Retina (tissue), 1 donor: ENCODE results near the gene TEX11.
"Not testable (repeated sequence)": the region's sequence is repeated elsewhere in the genome, so short reads cannot be mapped to it uniquely, and the experiment has no call there.

Experiments
- DNase-seq: peaks from one replicate; pipeline ENCODE4 v3.0.0-alpha.2; 2016

Gene TEX11

DNA sequence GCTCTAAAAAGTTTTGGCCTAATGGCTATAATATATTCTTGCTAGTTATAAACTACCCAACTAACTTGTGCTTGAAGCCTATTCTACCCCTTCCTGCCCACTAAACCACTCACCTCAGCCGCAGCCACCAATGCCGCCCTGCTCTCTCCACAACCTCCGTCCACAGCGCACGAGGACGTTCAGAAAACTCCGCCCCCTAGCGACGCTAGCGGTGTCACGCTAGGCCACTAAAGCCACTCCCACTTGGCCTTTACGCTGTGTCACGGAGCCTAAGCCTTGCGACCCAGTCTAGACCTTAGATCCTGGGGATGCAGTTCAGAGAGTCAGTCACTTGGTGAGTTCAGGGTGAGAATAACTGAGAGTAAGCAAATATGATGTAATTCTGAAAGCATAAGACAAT, at the start of gene TEX11:
Gene TEX11, minus strand, starts transcription at position 171 of the 400 bp plus-strand sequence. CDS start 922 bp downstream, outside the sequence.
- no peak for DNase-seq

GRCh38 chrX:70954871-70955270, 46.4 kb upstream of the TEX11 start:
- no peak for DNase-seq

- no peak for DNase-seq
These were observed 15.9 kb upstream of the TEX11 start for GRCh38 chrX:70924294-70924911.

DNA sequence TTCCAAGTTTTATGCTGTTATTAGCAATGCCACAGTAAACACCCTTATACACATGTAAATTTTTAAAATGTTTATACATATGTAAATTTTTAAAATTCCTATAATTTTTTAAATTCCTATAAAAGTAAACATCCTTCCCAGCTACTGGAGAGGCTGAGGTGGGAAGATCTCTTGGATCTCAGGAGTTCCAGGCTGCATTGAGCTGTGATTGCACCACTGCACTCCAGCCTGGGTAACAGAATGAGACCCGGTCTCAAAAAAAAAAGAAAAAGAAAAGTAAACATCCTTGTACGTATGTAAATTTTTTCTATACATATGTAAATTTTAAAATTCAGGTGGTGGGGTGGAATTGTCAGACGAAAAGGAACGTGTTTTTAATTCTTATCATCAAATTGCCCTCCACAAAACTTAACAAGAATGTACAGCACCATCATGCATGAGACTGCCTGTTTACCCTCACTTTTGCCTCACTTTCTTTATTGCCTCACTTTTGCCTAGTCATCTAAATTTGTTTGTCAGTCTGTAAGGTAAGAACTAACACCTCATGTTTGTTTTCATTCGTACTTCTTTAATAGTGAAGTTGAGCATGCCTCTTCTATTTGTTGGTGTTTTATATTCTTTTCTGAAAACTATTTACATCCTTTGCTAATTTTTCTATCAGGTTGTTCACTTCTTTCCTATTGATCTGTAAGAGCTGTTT, 14.4 kb upstream of the TEX11 start:
- DNase-seq, result no peak

- no peak for DNase-seq
These were observed 13.3 kb upstream of the TEX11 start for GRCh38 chrX:70921709-70922352.

DNA sequence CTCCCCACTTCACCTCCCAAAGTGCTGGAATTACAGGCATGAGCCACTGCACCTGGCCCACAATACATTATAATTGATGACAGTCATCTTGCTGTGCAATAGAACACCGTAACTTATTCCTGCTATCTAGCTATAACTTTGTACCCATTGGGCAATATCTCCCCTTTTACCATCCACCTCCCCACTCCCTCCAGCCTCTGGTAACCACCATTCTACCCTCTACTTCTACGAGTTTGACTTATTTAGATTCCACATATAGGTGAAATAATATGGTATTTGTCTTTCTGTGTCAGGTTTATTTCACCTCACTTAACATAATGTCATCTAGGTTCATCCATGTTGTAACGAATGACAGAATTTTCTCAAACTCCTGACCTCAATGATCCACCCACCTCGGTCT, 8.2 kb upstream of the TEX11 start:
- DNase-seq, result no peak

DNA sequence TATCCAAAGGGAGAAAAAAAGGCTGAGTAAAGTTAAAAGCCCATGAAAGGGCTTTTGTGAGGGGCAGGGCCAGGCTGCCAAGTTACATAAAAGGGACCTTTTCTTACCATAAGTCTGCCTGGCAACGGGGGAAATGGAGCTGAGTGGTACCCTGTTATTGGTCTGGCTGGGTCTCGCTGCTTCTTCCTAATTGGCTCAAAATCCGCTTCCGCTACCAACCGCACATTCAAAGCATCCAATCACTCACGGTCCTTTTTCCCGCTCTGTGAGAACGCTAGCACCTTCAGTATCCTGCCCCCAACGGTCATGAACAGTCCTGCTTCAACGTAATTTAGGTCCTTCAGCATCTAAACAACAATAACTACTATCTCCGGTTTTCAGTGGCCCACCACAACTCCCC, 611 bp downstream of the TEX11 start:
- DNase-seq, result no peak

GRCh38 chrX:70901465-70901864, 7.0 kb downstream of the TEX11 start:
- DNase-seq, result no peak

DNA sequence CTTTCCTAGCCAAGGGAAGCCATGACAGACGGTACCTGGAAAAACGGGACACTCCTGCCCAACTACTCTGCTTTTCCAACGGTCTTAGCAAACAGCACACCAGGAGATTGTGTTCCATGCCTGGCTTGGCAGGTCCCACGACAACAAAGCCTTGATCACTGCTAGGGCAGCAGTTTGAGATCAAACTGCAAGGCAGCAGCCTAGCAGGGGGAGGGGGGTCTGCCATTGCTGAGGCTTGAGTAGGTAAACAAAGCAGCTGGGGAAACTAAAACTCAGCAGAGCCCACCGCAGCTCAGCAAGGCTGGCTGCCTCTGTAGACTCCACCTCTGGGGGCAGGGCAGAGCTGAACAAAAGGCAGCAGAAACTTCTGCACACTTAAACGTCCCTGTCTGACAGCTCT, 18.1 kb downstream of the TEX11 start:
- DNase-seq, result not testable (repeated sequence)

DNA sequence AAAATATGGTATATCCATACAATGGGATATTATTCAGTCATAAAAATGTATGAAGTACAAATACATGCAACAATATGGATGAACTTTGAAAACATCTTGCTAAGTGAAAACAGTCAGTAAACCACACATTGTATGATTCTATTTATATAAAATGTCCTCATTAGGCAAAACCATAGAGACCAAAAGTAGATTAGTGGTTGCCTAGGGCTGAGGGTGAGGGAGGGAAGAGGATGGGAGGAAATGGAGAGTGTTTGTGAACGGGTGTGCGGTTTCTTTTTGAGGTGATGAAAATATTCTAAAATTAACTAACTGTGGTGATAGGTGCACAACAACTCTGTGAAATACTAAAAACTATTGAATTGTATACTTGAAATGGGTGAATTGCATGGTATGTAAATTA, 29.6 kb downstream of the TEX11 start:
- DNase-seq, result no peak

DNA sequence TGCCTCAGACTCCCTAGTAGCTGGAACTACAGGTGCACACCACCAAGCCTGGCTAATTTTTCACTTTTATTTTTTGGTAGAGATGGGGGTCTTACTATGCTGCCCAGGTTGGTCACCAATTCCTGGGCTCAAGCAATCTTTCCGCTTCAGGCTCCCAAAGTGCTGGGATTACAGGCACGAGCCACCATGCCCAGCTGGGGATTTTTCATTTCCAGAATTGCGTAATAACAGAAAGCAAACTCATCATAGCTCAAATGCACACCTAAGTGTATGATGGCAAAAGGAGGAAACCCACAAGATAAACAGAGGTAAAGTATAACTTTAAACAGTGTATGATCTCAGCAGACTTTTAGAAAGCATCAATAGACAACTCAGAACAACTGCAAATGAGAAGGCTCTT, 56.2 kb downstream of the TEX11 start:
- no peak for DNase-seq

DNA sequence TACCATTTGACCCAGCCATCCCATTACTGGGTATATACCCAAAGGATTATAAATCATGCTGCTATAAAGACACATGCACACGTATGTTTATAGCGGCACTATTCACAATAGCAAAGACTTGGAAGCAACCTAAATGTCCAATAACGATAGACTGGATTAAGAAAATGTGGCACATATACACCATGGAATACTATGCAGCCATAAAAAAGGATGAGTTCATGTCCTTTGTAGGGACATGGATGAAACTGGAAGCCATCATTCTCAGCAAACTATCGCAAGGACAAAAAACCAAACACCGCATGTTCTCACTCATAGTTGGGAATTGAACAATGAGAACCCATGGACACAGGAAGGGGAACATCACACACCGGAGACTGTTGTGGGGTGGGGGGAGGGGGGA, 64.4 kb downstream of the TEX11 start:
- DNase-seq, result not testable (repeated sequence)

- DNase-seq, result not testable (repeated sequence)
These were observed 64.9 kb downstream of the TEX11 start for GRCh38 chrX:70843620-70844019.

DNA sequence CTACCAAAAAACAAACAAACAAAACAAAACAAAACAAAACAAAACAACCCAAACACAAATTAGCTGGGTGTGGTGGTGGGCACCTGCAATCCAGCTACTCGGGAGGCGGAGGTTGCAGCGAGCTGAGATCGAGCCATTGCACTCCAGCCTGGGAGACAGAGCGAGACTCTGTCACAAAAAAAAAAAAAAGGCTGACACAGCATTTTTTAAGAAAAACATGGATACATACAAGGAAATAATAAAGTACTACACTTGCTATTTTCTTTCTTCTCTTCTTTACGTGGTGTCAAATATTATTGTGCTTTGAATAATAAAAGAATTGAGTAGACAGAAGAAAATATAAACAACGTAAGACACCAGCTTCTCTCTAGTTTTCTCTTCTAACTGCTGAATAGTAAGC, 73.9 kb downstream of the TEX11 start:
- DNase-seq, result no peak

- no peak for DNase-seq
These were observed 81.8 kb downstream of the TEX11 start for GRCh38 chrX:70826715-70827114.

- DNase-seq, result no peak
These were observed 83.1 kb downstream of the TEX11 start for GRCh38 chrX:70825366-70825765.

GRCh38 chrX:70808942-70809940, 99.3 kb downstream of the TEX11 start:
- DNase-seq, result no peak

DNA sequence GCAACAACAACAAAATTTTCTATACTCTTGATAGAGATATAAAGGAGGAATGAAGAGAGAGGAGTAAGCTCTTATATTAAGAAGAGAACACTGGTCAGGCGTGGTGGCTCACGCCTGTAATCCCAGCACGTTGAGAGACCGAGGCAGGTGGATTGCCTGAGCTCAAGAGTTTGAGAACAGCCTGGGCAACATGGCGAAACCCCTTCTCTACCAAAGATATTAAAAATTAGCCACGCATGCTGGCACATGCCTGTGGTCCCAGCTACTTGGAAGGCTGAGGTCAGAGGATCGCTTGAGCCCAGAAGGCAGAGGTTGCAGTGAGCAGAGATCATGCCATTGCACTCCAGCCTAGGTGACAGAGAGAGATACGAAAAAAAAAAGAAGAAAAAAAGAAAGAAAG, 102.4 kb downstream of the TEX11 start:
- no peak for DNase-seq

DNA sequence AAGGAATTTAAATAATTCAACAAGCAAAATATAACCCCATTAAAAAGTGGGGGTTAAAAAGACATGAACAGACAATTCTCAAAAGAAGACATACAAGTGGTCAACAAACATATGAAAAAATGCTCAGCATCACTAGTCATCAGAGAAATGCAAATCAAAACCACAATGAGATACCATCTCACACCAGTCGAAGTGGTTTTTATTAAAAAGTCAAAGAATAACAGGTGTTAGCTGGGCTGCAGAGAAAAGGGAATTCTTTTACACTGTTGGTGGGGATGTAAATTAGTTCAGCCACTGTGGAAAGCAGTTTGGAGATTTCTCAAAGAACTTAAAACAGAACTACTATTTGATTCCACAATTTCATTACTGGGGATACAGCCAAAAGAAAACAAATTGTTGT, 111.8 kb downstream of the TEX11 start:
- DNase-seq, result not testable (repeated sequence)

DNA sequence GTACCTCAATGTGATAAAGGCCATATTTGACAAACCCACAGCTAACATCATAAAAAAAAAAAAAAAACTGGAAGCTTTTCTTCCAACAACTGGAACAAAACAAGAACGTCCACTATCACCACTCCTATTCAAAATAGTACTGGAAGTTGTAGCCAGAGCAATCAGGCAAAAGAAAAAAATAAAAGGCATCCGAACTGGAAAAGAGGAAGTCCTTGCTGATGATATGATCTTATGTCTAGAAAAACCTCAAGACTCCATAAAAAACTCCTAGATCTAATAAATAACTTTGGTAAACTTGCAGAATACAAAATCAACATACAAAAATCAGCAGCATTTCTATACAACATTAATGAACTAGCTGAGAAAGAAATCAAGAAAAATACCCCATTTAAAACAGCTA, 134.3 kb downstream of the TEX11 start:
- no peak for DNase-seq

DNA sequence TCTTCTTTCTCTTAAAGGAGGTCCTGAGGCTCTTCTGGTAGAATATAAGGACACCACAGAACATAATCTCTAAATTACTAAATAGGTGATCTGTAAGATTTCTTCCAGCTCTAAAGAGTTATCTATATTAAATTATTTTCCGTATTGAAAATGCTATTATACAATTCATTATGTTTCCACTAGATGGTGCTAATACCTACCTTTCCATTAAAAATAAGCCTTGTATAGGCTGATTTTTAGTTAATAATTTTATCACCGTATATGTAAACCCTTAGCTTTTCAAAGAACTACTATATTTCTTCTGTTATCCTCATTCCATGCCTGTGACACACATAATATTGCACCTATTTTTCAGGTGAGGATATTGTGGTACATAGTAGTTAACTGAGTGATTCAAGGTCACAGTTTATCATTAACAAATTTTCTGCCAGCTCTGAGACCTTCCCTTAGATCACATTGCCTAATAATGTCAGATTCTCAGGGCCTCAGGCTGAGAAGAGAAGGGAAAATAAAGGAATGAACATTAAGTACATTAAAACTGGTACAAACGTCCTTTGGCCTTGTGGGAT, 138.8 kb downstream of the TEX11 start:
- DNase-seq, result no peak

GRCh38 chrX:70762285-70762684, 146.2 kb downstream of the TEX11 start:
- no peak for DNase-seq

GRCh38 chrX:70755850-70756249, 152.7 kb downstream of the TEX11 start:
- no peak for DNase-seq
